Chondrocyte (in vitro differentiated cells): ENCODE results near the gene PLPPR1. TPM values are rescaled to one million over a fixed set of nuclear protein-coding genes. Genes with fewer than 3 reads are reported as not detected.

Experiments
- DNase-seq: peaks from one replicate; pipeline ENCODE4 v3.0.0; 2021; ENCODE audit warnings: mixed read lengths, low spot score
- H3K27ac Mint-ChIP-seq: one replicate; pipeline ENCODE4 v1.8.0; 2021; ENCODE audit warnings: mild to moderate bottlenecking, moderate library complexity, mixed read lengths; ENCODE audit not compliant: unreplicated experiment
- H3K27me3 Mint-ChIP-seq: 2 replicates; pipeline ENCODE4 v1.8.0; 2021; ENCODE audit warnings: low read depth, mixed read lengths
- H3K36me3 Mint-ChIP-seq: 2 replicates; pipeline ENCODE4 v1.8.0; 2021; ENCODE audit warnings: low read depth, mixed read lengths
- H3K4me1 Mint-ChIP-seq: 2 replicates; pipeline ENCODE4 v1.8.0; 2021; ENCODE audit warnings: low read depth, mild to moderate bottlenecking, mixed read lengths
- H3K4me3 Mint-ChIP-seq: one replicate; pipeline ENCODE4 v1.8.0; 2021; ENCODE audit warnings: mild to moderate bottlenecking, moderate library complexity, mixed read lengths; ENCODE audit not compliant: unreplicated experiment
- H3K9me3 Mint-ChIP-seq: 2 replicates; pipeline ENCODE4 v1.8.0; 2021; ENCODE audit warnings: low read depth, mixed read lengths
- total RNA-seq: library from RNA; stranded (reverse); gene quantifications from 3 replicates; pipeline ENCODE4 v1.2.1, GENCODE V29; 2021
- TF ChIP-seq, protein P1 (sequence below): fragments of 200-600 bp; sonication (generic); IDR thresholded peaks from 2 replicates; pipeline ENCODE4 v1.5.0; 2021; ENCODE audit warnings: antibody characterized with exemption, mild to moderate bottlenecking, moderate library complexity

The PLPPR1 gene
- total RNA-seq, 1 donor from 2014 or later: not detected

DNA sequence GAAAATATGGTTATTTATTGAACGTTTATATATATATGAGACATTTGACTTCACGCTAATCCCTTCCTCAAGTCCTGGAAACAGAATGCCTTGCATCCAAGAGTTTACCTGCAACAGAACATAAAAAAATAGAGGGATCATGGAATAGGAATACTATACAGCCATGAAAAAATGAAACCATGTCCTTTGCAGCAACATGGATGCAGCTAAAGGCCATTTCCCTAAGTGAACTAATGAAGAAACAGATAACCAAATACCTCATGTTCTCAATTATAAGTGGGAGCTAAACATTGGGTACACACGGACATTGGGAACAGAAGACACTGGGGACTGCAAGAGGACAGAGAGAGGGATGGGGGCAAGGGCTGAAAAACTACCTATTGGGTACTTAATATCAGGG is 343.3 kb downstream of the PLPPR1 start:
- TF ChIP-seq, protein P1, sequence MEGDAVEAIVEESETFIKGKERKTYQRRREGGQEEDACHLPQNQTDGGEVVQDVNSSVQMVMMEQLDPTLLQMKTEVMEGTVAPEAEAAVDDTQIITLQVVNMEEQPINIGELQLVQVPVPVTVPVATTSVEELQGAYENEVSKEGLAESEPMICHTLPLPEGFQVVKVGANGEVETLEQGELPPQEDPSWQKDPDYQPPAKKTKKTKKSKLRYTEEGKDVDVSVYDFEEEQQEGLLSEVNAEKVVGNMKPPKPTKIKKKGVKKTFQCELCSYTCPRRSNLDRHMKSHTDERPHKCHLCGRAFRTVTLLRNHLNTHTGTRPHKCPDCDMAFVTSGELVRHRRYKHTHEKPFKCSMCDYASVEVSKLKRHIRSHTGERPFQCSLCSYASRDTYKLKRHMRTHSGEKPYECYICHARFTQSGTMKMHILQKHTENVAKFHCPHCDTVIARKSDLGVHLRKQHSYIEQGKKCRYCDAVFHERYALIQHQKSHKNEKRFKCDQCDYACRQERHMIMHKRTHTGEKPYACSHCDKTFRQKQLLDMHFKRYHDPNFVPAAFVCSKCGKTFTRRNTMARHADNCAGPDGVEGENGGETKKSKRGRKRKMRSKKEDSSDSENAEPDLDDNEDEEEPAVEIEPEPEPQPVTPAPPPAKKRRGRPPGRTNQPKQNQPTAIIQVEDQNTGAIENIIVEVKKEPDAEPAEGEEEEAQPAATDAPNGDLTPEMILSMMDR: no peak
- Mint-ChIP-seq H3K27me3 (no peaks in the 10 kb centered on the region), H3K36me3 (no peaks in the 10 kb centered on the region), H3K27ac (no peak overlapping the region), H3K4me3 (no peak overlapping the region), H3K4me1 (peaks cover 20% of the 10 kb centered on the region), H3K9me3 (peaks cover 3% of the 10 kb centered on the region)
- DNase-seq: no peak

DNA sequence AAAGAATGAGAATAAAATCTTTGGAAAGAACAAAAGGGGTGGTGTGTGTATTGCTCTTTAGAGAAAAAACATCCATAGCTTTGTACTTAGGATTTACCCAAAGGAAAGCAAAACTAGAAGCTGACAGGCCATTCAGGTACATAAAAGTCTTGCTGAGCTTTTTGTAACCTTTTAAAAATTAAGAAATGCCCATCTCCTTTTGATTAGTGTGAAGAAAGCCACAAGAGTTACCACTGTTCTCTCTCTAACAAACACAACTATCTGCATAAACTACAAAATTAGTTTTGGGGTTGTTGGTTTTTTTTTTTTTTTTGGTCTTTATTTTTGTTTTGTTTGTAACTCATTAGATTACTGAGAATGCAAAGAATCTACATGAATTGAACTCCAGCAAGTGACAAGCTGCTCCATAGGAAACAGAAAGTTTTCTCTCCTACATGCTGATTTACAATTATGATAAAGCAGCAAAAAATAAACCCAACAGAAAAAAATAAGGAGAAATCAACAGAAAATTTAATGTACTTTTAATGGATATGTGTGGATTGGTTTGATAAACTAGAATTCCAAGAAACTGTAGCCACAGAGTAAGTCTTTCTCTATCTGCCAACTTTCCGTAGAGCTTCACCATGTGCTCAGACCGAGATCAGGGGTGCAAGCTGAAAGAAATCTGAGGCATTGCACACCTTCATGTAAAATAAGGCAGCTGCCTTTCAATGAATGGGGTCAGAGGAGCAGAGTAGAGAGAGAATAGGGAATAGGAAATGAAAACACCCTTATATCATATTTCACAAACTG is 344.0 kb downstream of the PLPPR1 start:
- peaks cover 3% of the 10 kb centered on the region for H3K9me3 Mint-ChIP-seq
- no peaks in the 10 kb centered on the region for H3K36me3 Mint-ChIP-seq
- TF ChIP-seq, protein P1: no peak
- no peak for DNase-seq
- H3K4me1 Mint-ChIP-seq: peaks cover 20% of the 10 kb centered on the region
- H3K4me3 Mint-ChIP-seq: no peak overlapping the region
- no peaks in the 10 kb centered on the region for H3K27me3 Mint-ChIP-seq
- no peak overlapping the region for H3K27ac Mint-ChIP-seq
